MM.1S (cell line): Measurements from ENCODE around the gene ATE1.

Source experiments
- CTCF ChIP-seq: fragments of 300-600 bp; sonication (generic); IDR thresholded peaks from 2 replicates; pipeline ENCODE4 v1.5.1; 2016; ENCODE audit warnings: antibody characterized with exemption, low read length, mixed read lengths
- EZH2 ChIP-seq: fragments of 300-600 bp; sonication (generic); optimal IDR thresholded peaks from 2 replicates; pipeline ENCODE3; 2017; ENCODE audit warnings: low read depth, mild to moderate bottlenecking, antibody characterized with exemption, low read length, mixed read lengths

- TF ChIP-seq CTCF (no peak), EZH2 (no peak)
Measured at GRCh38 chr10:121833387-121833786, 94.4 kb downstream of the ATE1 start.
